HG03066 (cell line): ENCODE data around the gene CASP14.
"Not testable (repeated sequence)": the region's sequence is repeated elsewhere in the genome, so short reads cannot be mapped to it uniquely, and the experiment has no call there.

Source experiments
- ATAC-seq: cut with Tn5 transposase; IDR thresholded peaks from one replicate; pipeline ENCODE4 v1.9.1; 2021; ENCODE audit warnings: low read depth; ENCODE audit not compliant: unreplicated experiment

Gene CASP14, protein sequence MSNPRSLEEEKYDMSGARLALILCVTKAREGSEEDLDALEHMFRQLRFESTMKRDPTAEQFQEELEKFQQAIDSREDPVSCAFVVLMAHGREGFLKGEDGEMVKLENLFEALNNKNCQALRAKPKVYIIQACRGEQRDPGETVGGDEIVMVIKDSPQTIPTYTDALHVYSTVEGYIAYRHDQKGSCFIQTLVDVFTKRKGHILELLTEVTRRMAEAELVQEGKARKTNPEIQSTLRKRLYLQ

DNA sequence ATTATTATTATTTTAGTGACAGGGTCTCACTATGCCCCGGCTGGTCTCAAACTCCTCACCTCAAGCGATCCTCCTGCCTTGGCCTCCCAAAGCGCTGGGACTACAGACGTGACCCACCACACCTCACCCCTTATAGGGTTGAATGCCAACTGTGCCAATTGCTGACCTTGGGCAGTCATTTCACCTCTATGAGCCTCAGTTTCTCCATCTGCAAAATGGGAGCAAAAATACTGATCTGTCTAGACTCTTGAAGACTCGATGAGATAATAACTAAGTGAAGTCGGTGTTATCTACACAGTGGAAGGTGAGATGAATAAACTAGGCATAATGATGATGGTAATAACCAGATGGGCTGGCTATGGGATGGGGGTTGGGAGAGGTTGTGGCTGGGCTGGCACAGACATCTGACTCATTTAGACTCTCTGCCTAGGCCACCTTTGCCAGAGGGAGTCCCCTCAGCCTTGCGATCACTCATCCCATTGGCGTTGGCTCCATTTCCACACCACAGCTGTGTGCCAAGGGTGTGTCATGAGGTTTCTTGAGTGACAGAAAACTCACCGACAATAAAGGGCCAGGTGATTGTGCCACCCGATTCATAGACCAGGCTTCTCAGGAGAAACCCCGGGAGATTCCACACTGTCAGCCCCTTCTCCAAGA lies at the start of gene CASP14:
TSS of gene CASP14 (plus strand) at position 596 of the 657 bp plus-strand sequence. CDS start 2,772 bp downstream, outside the sequence.
- ATAC-seq = no peak

DNA sequence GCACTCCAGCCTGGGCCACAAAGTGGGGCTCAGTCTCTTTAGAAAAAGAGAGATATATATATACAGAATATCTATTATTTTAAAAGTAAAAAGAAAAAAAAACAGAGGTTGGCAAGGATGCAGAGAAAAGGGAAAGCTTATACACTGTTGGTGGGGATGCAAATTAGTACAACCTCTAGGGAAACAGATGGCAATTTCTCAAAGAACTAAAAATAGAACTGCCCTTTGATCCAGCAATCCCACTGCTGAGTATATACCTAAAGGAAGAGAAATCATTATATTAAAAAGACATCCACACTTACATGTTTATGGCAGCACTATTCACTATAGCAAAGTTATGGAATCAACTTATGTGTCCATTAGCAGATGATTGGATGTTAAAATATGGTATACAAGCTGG lies 41.0 kb upstream of the CASP14 start:
- no peak for ATAC-seq

DNA sequence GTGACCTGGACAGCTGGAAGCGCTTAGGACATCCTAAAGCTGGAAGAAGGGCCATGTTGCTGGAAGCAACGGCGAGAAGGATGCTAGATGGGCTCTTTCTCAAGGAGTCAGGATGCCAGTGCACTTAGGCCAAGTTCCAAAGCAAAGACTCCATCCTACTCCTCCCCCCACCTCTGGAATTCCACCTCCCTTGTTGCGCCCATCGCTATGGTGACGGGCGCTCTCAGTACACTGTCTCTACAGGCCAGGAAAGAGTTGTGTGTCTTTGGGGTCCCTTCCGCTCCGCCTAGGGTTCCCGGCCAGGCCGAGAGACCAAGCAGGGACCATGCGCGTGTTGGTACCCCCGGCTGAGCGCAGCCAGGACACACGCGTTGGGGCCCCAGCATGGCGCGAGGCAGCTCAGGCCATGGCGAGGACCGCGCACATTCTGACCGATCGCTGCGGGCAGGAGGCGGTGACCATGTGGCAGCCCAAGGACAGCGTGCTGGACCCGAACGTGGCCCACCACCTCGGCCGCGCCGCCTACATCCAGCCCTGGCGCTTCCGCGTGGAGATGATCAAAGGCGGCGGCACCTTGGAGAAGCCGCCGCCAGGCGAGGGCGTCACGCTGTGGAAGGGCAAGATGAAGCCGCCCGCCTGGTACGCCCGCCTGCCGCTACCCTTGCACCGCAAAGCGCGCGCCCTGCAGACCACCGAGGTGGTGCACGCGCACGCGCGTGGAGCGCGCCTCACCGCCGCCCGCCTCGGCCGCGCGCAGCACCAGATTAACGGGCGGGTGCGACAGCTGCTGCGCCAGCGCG lies 38.6 kb upstream of the CASP14 start:
- no peak for ATAC-seq

DNA sequence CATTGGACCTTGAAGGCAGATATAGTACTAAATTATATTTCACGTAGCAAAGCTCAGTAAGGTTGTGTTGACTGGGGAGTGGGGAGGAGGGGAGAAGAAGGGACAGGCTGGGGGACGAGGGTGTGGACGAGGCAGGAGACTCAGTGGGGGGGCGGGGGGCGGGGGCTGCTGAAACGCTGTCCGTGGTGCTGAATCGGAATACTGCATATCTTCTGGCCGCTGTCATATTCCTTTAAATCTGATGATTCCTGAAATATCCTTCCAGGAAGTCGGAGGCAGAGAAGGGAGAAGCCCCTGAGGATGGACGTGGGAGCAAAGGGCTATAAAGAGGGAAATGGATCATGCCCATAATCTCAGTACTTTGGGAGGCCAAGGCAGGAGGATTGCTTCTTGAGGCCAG lies 34.7 kb upstream of the CASP14 start:
- ATAC-seq = no peak

DNA sequence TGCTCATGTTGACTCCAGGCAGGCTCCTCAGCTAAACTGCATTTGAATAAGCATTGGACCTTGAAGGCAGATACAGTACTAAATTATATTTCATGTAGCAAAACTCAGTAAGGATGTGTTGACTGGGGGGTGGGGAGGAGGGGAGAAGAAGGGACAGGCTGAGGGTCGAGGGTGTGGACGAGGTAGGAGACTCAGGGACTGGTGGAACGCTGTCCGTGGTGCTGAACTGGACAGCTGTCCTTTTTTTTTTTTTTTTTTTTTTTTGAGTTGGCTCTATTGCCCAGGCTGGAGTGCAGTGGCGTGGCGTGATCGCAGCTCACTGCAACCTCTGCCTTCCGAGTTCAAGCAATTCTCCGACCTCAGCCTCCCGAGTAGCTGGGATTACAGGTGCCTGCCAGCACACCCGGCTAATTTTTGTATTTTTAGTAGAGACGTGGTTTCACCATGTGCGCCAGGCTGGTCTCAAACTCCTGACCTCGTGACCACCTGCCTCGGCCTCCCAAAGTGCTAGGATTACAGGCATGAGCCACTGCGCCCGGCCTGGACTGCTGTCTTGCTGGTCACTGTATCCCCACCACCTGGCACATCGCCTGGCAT lies 33.2 kb upstream of the CASP14 start:
- no peak for ATAC-seq

DNA sequence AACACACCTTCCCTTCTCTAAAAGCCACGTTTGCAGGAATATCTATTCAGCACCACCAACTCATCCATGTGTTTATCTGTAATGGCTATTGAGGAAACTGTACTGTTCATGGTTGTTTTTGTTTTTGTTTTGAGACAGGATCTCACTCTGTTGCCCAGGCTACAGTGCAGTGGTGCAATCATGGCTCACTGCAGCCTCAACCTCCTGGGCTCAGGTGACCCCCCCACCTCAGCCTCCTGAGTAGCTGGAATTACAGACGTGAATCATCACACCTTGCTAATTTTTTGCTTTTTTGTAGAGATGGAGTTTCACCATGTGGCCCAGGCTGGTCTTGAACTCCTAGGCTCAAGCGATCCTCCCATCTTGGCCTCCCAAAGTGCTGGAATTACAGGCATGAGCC lies 30.4 kb upstream of the CASP14 start:
- not testable (repeated sequence) for ATAC-seq

DNA sequence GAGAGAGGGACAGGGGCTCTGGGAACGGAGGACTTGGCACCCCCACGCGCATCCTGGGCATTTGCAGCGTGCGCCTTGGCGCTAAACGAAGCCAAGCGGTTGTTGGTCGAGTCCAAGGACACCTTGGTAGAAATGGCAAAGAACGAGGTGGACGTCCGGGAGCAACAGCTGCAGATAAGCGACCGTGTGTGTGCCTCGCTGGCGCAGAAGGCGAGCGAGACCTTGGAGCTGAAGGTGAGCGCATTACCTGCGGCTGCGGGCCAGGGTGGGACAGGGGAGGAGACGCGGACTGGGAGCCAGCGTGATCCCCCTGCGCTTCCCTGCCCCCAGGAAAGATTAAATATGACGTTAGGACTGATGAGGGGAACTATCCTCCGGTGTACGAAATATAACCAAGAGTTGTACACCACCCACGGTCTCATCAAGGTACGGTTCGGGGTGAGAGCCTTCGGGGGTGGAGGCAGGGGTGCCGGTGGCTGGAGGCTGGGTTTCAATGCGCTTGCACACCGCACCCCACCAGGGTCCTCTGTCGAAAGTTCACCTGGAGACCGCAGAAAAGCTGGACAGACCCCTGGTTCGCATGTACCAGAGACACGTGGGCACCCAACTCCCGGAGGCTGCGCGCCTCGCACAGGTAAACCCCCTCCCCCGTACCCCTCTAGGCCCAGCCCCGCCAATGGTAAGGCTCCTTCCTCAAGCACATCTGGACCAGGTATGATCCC lies 27.8 kb upstream of the CASP14 start:
- no peak for ATAC-seq

DNA sequence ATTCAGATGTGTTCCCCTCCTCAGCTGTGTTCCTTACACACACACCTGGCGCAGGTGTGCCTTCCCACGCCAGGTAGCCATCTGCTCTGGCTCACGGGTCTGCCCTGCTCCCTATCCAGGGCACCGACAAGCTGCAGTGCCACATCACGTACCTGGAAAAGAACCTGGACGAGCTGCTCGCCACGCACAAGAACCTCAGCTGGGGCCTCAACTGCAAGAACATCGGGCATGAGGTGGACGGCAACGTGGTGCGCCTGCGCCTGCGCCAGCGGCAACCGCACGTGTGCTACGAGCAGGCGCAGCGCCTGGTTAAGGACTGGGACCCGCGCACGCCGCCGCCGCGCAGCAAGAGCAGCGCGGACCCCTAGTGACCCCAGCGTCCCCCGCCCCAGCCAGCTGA lies 26.5 kb upstream of the CASP14 start:
- ATAC-seq = no peak

DNA sequence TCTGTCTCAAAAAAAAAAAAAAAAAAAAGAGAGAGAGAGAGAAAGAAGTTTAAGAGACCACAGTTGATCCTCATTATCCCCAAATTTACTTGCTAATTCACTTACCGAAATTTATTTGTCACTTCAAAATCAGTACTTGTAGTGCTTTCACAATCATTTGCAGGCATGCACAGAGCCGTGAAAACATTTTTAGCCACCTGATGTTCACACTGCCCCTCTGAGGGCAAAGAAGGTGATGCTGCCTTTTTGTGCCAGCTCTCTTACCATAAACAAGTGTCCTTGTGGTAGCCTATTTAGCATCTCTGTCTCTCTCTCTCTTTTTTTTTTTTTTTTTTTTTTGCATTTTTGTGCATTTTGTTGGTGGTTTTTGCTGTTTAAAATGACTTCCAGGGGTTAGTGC lies 24.1 kb upstream of the CASP14 start:
- no peak for ATAC-seq

DNA sequence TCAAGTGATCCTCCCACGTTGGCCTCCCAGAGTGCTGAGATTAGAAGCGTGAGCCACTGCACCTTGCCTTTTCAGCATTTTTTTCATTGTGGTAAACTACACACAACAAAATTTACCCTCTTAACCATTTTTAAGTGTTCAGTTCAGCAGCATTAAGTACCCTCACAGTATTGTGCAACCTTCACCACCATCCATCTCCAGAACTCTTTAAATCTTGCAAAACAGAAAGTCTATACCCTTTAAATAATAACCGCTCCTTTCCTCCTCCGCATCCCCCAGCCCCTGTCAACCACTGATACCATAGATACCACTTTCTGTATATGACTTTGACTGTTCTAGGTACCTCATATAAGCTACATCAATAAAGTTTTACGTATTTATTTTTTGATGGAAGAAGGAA lies 20.8 kb upstream of the CASP14 start:
- ATAC-seq = no peak

DNA sequence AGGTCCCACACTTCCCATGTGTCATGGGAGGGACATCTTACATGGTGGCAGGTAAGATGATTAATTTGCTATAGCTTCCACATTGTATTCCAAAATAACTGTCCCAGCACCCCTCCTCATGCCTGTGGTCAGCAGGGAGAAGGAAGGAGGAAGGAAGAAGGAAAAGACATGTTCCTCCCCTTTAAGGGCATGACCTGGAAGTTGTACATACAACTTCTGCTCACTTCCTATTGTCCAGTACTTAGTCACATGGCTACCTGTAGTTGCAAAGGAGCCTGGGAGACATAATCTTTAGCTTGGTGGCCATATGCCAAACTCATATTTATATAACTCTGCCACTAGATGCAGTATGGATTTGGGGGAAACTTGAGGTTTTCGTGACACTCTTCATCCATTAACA lies 17.6 kb upstream of the CASP14 start:
- ATAC-seq = no peak

DNA sequence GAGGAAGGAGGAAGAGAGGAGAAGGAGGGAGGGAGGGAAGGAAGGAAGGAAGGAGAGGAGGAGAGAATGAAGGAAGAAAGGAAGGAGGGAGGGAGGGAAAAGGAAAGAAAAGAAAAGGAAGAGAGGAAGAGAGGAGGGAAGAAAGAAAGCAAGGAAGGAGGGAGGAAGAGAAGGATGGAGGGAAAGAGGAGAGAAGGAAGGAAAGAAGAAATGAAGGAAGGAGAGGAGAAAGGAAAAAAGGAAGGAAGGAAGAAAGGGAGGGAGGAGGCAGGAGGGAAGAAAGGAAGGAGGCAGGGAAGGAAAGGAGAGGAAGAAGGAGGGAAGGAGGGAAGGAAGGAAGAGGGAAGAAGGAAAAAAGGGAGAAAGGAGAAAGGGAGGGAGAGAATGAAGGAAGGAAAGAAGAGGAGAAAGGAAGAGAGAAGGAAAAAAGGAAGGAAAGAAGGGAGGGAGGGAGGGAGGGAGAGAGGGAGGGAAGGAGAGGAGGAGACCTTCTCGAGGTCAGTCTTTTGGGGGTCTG lies 13.4 kb upstream of the CASP14 start:
- no peak for ATAC-seq

DNA sequence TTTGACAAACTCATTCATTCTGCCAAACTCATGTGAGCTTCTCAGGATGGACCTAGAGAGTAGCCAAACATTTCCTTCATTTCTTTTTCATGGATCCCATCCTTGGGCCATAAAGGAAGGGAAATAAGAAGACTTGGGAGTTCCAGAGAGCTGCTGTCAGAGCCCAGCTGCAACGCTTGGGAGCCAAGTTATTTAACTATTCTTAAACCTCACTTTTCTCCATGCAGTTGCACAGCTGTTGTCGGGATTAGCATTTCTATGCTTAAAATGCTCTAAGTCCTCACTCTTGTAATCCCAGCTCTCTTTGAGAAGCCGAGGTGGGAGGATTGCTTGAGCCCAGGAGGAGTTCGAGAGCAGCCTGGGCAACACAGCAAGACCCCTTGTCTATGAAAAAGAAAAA lies 11.7 kb upstream of the CASP14 start:
- ATAC-seq = no peak

DNA sequence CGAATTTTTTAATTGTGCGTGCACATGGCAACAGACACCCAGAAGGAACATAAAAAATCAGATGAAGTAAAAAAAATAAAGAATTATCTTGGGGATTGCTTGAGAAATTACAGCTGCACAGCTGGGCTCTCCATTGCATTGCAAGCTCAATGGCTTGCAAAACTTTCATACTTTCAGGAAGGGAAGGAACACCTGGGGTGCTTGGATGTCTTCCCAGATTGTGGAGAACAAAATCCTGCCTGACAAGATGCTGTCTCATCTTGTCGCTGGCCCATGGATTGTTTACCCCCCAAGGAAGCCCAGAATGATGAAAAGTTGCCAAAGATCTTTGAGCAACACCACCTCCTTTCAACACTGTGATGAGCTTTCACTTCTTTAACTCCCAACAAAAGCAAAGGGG lies 11.0 kb upstream of the CASP14 start:
- no peak for ATAC-seq

DNA sequence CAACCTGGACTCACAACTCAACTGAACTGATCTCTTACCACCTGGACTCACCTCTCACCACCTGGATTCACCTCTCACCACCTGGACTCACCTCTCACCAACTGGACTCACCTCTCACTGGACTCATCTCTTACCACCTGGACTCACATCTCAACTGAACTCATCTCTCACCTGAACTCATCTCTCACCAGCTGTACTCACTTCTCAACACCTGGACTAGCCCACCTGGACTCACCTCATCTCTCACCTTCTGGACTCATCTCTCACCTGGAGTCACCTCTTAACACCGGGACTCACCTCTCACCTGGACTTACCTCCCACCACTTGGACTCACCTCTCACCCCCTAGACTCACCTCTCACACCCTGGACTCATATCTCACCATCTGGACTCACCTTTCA lies 7.3 kb upstream of the CASP14 start:
- no peak for ATAC-seq

DNA sequence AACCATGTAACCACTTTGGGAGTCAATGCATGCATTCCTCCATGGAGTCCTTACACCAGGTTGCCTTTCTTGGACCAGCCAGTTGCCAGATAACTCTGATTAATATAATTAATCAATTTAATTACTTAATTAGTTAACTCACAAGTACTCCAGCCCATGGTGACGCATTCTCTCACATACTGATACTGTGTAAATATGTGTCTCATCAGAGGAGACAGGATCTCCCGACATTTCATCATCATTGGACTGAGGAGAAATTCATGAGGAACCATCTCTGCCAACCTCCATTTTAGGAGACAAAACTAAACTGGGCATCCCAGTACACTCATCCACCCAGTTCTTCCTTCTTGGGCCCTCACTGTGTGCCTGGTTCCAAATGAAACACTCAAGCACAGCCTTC lies 6.5 kb upstream of the CASP14 start:
- no peak for ATAC-seq

DNA sequence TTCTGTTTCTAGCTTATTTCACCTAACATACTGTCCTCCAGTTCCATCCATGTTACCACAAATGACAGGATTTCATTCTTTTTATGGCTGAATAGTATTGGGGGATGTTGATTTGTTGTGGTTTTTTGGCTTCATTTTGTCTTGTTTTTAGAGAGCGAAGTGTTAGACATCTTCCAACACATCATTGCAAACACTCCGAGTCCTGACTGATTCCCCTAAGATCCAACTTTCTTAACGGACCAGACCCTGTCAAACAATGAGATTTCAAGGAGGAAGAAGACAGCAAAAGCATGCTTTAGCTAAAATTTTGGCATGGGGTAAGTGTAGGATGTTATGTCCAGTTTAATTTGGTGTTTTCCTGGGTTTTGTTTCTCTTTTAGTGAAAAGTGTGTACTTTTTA lies 3.8 kb upstream of the CASP14 start:
- no peak for ATAC-seq

DNA sequence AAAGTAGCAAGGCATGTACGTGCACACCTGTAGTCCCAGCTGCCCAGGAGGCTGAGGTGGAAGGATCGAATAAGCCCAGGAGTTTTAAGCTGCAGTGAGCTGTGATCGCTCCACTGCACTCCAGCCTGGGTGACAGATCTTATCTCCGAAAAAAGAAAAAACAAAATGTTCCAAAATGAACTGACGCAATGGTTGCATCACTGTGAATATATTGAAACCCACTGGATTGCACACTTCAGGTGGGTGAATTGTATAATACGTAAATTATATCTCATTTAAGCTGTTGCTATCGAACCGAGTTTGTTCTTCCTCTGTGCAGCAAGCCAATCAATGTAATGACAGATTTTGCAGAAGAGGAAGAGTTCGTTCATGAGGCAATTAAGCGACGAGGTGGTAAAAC lies 1.6 kb upstream of the CASP14 start:
- no peak for ATAC-seq

DNA sequence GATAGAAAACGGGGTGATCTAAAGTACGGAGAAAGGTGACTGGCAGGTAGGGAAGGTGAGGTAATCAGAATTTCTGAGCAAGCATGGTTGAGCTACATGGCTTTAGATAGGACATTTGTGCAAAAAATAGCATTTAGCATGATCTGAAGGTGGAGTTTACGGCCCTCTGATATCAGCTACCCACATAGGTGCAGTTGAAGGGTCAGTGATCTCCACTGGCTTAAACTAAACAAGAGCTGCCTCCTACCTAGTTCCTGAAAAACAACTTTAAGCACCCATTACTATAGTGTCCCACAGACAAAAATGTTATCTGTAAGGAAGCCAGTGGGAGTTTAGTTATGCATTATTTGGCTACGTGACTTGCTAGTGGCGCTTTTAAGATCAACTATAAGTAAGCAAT lies 1.2 kb upstream of the CASP14 start:
- ATAC-seq = no peak

DNA sequence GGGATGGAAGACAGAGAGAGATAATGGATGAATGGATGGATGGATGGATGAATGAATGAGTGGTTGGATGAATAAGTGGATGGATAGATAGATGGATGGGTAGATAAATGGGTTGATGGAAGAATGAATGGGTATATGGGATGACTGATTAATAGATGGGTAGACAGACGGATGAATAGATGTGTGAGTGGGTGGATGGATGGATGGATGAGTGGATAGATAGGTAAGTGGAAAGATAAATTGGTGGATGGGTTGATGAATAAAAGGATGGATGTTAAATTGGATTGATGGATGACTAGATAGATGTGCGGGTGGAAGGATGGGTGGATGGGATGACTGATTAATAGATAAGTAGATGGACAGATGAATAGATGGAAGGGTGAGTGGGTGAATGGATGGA lies 1.4 kb downstream of the CASP14 start:
- ATAC-seq = no peak

DNA sequence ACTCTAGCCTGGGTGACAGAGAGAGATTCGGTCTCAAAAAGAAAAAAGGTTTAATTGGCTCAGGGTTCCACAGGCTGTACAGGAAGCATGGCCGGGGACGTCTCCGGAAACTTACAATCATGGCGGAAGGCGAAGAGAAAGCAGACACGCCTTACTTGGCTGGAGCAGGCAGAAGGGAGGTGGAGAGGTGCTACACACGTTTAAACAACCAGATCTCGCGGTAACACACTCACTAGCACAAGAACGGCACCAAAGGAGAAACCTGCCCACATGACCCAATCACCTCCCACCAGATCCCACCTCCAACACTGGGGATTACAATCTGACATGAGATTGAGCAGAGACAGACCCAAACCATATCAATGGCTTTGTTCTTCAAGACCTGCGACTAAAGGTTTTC lies 12.8 kb downstream of the CASP14 start:
- no peak for ATAC-seq
